HFFc6 (cell line): ENCODE data around the gene RAD51B. TPM values are rescaled to one million over a fixed set of nuclear protein-coding genes. Genes with fewer than 3 reads are reported as not detected.

Source experiments
- DNase-seq: peaks from one replicate; pipeline ENCODE4 v3.0.0-alpha.2; 2018
- H3K27ac Mint-ChIP-seq: 2 replicates; pipeline ENCODE4 v1.8.0; 2020; ENCODE audit warnings: mild to moderate bottlenecking, mixed read lengths
- H3K27me3 Mint-ChIP-seq: 2 replicates; pipeline ENCODE4 v1.8.0; 2021; ENCODE audit warnings: mild to moderate bottlenecking, moderate library complexity, mixed read lengths; ENCODE audit not compliant: insufficient read depth
- H3K36me3 Mint-ChIP-seq: 2 replicates; pipeline ENCODE4 v1.8.0; 2021; ENCODE audit warnings: low read depth, mixed read lengths
- H3K4me1 Mint-ChIP-seq: 2 replicates; pipeline ENCODE4 v1.8.0; 2020; ENCODE audit warnings: low read depth, mixed read lengths
- H3K4me3 Mint-ChIP-seq: 2 replicates; pipeline ENCODE4 v1.8.0; 2020; ENCODE audit warnings: mild to moderate bottlenecking, moderate library complexity, mixed read lengths
- H3K9me3 Mint-ChIP-seq: 2 replicates; pipeline ENCODE4 v1.8.0; 2020; ENCODE audit warnings: mild to moderate bottlenecking, mixed read lengths
- total RNA-seq, 6 experiments: library from RNA; stranded (reverse); fragmentation: NEBNext Ultra II Directional; extraction: Animal tissue kit (Norgen Biotek cat#: 25700); gene quantifications; 2 replicates in 1 of 6; 3 replicates in 5 of 6; pipeline ENCODE4 v1.2.3, GENCODE V29; 2021
- TF ChIP-seq, protein P1 (sequence below): fragments of 200-600 bp; sonication (generic); IDR thresholded peaks from 2 replicates; pipeline ENCODE4 v1.5.0; 2021; ENCODE audit warnings: antibody characterized with exemption, mild to moderate bottlenecking

The RAD51B gene
- total RNA-seq, 6 experiments from 2014 or later = 7.1 to 12.4 (median 9.6) TPM

DNA sequence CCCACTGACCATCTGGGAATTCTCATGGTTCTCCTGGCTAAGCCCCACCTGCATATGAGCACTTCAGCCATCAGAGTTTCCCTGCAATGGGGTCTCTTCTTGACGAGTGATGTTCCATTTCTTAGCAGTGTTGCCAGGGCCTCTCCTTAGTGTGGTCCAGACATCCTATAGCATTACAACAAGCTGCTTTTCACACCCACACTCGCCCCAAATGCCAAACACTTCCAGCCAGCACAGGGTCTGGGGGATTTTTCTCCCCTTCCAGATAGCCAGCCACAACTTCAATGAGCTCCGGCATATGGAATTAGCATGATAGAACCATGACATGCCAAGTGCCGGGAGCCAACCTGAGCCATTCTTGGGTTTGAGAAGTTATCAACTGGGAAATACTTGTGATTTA lies 705.9 kb downstream of the RAD51B start:
- no peak for DNase-seq
- H3K4me1 Mint-ChIP-seq = peaks cover 31% of the 10 kb centered on the region
- peaks cover 17% of the 10 kb centered on the region for H3K9me3 Mint-ChIP-seq
- H3K27ac Mint-ChIP-seq = no peak overlapping the region
- H3K27me3 Mint-ChIP-seq = peaks cover 2% of the 10 kb centered on the region
- peaks cover 23% of the 10 kb centered on the region for H3K36me3 Mint-ChIP-seq
- TF ChIP-seq, protein P1, sequence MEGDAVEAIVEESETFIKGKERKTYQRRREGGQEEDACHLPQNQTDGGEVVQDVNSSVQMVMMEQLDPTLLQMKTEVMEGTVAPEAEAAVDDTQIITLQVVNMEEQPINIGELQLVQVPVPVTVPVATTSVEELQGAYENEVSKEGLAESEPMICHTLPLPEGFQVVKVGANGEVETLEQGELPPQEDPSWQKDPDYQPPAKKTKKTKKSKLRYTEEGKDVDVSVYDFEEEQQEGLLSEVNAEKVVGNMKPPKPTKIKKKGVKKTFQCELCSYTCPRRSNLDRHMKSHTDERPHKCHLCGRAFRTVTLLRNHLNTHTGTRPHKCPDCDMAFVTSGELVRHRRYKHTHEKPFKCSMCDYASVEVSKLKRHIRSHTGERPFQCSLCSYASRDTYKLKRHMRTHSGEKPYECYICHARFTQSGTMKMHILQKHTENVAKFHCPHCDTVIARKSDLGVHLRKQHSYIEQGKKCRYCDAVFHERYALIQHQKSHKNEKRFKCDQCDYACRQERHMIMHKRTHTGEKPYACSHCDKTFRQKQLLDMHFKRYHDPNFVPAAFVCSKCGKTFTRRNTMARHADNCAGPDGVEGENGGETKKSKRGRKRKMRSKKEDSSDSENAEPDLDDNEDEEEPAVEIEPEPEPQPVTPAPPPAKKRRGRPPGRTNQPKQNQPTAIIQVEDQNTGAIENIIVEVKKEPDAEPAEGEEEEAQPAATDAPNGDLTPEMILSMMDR = no peak
- H3K4me3 Mint-ChIP-seq = no peak overlapping the region

DNA sequence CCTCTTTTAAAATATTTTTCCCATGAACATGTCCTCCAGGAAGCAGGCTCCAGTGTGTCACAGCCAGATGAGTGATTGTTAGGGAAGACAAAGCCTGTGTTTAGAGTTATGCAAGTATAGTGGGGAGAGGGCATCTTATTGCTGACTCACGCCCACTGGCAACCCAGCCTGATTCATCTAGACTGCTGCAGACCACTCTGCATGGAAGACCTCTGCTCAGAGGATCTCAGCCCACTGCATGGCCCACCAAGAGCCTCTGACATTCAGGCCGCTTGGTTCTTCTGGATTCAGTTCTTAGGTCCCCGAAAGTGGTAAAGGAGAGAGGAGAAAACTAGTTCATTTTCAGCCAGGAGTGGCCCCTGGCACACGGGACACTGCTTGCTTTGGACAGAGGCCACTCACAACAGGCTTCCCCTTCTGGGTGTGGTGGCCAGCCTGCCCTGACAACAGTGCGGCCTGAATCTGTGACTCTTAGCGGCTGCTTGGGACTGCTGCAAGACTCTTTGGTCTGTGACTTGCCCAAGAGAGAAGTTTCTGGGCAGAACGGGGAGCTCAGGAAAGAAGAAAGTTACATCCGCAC lies 707.0 kb downstream of the RAD51B start:
- TF ChIP-seq, protein P1 = no peak
- Mint-ChIP-seq H3K4me3 (no peak overlapping the region), H3K27me3 (peaks cover 2% of the 10 kb centered on the region), H3K4me1 (peaks cover 25% of the 10 kb centered on the region), H3K27ac (no peak overlapping the region), H3K9me3 (peaks cover 26% of the 10 kb centered on the region), H3K36me3 (peaks cover 30% of the 10 kb centered on the region)
- no peak for DNase-seq

DNA sequence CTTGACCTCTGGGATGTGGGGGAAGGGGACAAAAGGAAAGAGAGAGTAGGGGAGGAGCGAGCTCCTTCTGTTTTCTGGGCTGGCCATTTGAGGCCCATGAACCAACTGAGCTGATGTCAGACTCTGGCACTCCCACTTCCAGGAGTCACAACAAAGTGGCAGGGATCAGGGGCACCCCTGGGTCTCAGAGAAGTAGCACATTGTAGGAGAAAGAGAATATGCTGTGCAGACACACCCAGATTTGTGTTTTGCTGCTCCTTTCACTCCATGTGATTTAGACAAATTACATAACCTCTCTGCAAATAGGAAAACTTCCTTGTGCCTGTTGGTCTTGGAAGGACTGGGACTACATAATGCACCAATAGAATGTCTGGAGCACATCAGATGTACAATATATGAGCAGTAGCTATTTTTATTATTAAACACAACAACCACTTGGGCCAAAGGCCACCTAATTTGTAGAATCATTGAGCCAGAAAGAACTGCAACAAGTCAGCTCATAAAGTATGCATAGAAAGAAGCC lies 707.8 kb downstream of the RAD51B start:
- H3K27ac Mint-ChIP-seq = peak overlapping the region; percentile 17; the same call in 1 of the 2 replicates
- peaks cover 2% of the 10 kb centered on the region for H3K27me3 Mint-ChIP-seq
- H3K9me3 Mint-ChIP-seq = peaks cover 26% of the 10 kb centered on the region
- H3K4me3 Mint-ChIP-seq = no peak overlapping the region
- DNase-seq = peak; percentile 30
- H3K36me3 Mint-ChIP-seq = peaks cover 34% of the 10 kb centered on the region
- H3K4me1 Mint-ChIP-seq = peaks cover 25% of the 10 kb centered on the region
- TF ChIP-seq, protein P1 = no peak

DNA sequence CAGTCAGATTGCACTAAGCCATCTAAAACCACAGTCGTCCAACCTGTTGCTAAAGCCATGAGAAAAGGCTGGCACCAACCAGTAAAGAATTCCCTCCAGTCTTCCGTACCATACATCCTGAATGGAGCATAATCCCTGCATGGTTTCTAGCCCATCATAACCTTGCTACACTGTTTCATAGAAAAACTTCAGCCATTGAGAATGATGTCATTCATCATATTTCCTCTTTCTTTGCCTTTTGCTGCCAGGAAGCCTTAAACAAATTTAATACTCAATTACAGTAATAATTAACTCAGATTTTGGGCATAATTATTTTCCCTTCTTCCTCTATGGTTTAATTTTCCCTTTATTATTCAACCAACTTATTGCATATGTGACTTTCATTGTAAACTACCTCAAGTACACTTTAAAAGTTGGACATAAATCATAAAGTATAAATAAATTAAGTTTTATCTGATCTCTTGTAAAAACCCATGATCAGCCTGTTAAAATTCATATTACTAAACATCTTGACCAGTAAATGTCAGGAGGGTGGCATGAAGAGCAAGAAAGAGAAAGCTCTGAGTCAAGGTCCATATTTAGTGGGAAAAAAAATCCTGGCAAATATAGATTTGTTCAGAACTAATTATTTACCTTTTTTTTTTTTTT lies 708.6 kb downstream of the RAD51B start:
- Mint-ChIP-seq H3K4me1 (peaks cover 28% of the 10 kb centered on the region), H3K9me3 (peaks cover 26% of the 10 kb centered on the region), H3K27ac (no peak overlapping the region), H3K4me3 (no peak overlapping the region), H3K36me3 (peaks cover 34% of the 10 kb centered on the region), H3K27me3 (peaks cover 2% of the 10 kb centered on the region)
- TF ChIP-seq, protein P1 = no peak
- no peak for DNase-seq

DNA sequence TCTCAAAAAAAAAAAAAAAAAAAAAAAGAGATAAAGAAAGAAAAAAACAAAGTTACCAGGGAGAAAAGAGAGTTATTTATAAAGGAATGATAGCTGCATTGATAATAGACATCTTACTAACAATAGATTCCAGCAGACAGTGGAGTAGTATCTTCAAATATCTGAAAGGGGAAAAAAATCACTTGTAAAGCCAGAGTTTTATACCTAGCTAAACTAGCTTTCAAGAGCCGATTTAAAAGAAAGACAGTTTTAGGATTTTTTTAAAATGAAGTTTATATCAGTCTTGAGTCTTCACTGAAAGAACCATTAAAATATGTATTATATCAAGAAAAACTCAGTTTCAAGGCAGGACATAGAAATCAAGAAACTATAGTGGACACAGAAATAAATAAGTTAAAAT lies 710.9 kb downstream of the RAD51B start:
- H3K27me3 Mint-ChIP-seq = peaks cover 2% of the 10 kb centered on the region; the same call in 1 of the 2 replicates
- DNase-seq = no peak
- H3K36me3 Mint-ChIP-seq = peaks cover 33% of the 10 kb centered on the region
- H3K4me3 Mint-ChIP-seq = no peak overlapping the region
- TF ChIP-seq, protein P1 = no peak
- H3K27ac Mint-ChIP-seq = no peak overlapping the region
- H3K4me1 Mint-ChIP-seq = peaks cover 47% of the 10 kb centered on the region
- peaks cover 26% of the 10 kb centered on the region for H3K9me3 Mint-ChIP-seq
